Stimulated activated CD4-positive, alpha-beta T cell treated with anti-CD3 and anti-CD28 coated beads, Interleukin-4, amount 100 ng/mL, for 48 hours (primary cell): ENCODE measurements around the gene EXOC1.

Experiments
- DNase-seq, 2 donors: peaks; one replicate each; pipeline ENCODE4 v3.0.0-alpha.2; 2020; ENCODE audit warnings: low read depth in 2 of 2

EXOC1 gene

DNA sequence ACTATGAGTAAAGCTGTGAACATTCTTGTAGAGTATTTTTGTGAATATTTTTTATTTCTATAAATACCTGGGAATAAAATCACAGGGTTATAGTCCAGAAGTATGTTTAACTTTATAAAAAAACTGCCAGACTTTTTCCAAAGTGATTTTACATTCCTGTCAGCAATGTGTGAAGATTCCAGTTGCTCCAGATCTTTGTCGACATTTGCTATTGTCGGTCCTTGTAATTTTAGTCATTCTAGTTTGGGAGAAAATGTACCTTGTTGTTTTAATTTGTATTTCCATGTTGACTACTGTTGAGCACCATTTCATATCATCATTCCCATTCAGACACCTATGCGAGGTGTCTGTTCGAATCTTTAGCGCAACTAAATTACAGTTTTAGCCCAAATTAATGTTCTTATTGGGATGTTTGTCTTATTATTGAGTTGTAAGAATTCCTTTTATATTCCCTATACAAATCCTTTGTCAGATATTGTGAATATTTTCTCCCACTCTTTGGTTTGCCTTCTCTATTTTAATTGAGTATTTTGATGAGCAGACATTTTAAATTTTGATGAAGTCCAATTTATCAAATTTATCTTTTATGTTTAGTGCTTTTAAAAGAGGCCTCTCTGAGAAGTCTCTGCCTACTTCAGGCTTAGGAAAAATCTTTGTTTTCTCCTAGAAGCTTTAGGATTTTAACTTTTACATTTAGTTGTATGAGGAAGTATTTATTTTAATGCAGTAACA lies 97.9 kb downstream of the EXOC1 start:
- no peak for DNase-seq
